ENCODE data around the gene ADAM22. TPM values are rescaled to one million over a fixed set of nuclear protein-coding genes. Genes with fewer than 3 reads are reported as not detected.

Gene ADAM22
- total and polyA plus RNA-seq, 10 of the 15 experiments (the other 5 are each of a cell fraction or from before 2014, with no cell fraction given) = 1.4 to 24.5 (median 7.6) TPM

- TF ChIP-seq, protein P1, sequence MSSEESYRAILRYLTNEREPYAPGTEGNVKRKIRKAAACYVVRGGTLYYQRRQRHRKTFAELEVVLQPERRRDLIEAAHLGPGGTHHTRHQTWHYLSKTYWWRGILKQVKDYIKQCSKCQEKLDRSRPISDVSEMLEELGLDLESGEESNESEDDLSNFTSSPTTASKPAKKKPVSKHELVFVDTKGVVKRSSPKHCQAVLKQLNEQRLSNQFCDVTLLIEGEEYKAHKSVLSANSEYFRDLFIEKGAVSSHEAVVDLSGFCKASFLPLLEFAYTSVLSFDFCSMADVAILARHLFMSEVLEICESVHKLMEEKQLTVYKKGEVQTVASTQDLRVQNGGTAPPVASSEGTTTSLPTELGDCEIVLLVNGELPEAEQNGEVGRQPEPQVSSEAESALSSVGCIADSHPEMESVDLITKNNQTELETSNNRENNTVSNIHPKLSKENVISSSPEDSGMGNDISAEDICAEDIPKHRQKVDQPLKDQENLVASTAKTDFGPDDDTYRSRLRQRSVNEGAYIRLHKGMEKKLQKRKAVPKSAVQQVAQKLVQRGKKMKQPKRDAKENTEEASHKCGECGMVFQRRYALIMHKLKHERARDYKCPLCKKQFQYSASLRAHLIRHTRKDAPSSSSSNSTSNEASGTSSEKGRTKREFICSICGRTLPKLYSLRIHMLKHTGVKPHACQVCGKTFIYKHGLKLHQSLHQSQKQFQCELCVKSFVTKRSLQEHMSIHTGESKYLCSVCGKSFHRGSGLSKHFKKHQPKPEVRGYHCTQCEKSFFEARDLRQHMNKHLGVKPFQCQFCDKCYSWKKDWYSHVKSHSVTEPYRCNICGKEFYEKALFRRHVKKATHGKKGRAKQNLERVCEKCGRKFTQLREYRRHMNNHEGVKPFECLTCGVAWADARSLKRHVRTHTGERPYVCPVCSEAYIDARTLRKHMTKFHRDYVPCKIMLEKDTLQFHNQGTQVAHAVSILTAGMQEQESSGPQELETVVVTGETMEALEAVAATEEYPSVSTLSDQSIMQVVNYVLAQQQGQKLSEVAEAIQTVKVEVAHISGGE (CRISPR knock-in tag; IDR thresholded peaks at IDR 0.05) = no peak
- no peak for TF ChIP-seq BCLAF1 (IDR thresholded peaks at IDR 0.05)
- TF ChIP-seq, protein P2, sequence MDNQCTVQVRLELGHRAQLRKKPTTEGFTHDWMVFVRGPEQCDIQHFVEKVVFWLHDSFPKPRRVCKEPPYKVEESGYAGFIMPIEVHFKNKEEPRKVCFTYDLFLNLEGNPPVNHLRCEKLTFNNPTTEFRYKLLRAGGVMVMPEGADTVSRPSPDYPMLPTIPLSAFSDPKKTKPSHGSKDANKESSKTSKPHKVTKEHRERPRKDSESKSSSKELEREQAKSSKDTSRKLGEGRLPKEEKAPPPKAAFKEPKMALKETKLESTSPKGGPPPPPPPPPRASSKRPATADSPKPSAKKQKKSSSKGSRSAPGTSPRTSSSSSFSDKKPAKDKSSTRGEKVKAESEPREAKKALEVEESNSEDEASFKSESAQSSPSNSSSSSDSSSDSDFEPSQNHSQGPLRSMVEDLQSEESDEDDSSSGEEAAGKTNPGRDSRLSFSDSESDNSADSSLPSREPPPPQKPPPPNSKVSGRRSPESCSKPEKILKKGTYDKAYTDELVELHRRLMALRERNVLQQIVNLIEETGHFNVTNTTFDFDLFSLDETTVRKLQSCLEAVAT (IDR thresholded peaks at IDR 0.05) = peak; percentile 90
- peak in 1 of 2 experiments; percentile 91; a peak in 3 of 4 replicates for TF ChIP-seq EP300 (IDR thresholded peaks at IDR 0.05; ENCODE audit: borderline replicate concordance in 1 of 2, control insufficient read depth in 1 of 2, low read depth in 2 of 2, low read length in 2 of 2)
- TF ChIP-seq, protein P3, sequence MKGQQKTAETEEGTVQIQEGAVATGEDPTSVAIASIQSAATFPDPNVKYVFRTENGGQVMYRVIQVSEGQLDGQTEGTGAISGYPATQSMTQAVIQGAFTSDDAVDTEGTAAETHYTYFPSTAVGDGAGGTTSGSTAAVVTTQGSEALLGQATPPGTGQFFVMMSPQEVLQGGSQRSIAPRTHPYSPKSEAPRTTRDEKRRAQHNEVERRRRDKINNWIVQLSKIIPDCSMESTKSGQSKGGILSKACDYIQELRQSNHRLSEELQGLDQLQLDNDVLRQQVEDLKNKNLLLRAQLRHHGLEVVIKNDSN (IDR thresholded peaks at IDR 0.05; ENCODE audit: borderline replicate concordance, extremely low read length, insufficient read depth, low read depth, low read length) = no peak
- peak; percentile 26; the same call in 1 of the 2 replicates for TF ChIP-seq SMC3 (IDR thresholded peaks at IDR 0.05; ENCODE audit: borderline replicate concordance, low read length)
- TF ChIP-seq NFYA (IDR thresholded peaks at IDR 0.05; ENCODE audit: borderline replicate concordance, low read depth, low read length) = no peak
- 0 out of 2 replicates have a peak, but pooled peaks have one; percentile 21 for TF ChIP-seq CREB1 (IDR thresholded peaks at IDR 0.05; ENCODE audit: low read depth)
- no peak for TF ChIP-seq NFYB (IDR thresholded peaks at IDR 0.05; ENCODE audit: insufficient read depth, low read depth, low read length)
- TF ChIP-seq CEBPB (IDR thresholded peaks at IDR 0.05; ENCODE audit: borderline replicate concordance in 1 of 2, low read depth in 2 of 2, low read length in 2 of 2) = peak in 1 of 2 experiments; percentile 7; a peak in 1 of 4 replicates
- TF ChIP-seq, protein P4, sequence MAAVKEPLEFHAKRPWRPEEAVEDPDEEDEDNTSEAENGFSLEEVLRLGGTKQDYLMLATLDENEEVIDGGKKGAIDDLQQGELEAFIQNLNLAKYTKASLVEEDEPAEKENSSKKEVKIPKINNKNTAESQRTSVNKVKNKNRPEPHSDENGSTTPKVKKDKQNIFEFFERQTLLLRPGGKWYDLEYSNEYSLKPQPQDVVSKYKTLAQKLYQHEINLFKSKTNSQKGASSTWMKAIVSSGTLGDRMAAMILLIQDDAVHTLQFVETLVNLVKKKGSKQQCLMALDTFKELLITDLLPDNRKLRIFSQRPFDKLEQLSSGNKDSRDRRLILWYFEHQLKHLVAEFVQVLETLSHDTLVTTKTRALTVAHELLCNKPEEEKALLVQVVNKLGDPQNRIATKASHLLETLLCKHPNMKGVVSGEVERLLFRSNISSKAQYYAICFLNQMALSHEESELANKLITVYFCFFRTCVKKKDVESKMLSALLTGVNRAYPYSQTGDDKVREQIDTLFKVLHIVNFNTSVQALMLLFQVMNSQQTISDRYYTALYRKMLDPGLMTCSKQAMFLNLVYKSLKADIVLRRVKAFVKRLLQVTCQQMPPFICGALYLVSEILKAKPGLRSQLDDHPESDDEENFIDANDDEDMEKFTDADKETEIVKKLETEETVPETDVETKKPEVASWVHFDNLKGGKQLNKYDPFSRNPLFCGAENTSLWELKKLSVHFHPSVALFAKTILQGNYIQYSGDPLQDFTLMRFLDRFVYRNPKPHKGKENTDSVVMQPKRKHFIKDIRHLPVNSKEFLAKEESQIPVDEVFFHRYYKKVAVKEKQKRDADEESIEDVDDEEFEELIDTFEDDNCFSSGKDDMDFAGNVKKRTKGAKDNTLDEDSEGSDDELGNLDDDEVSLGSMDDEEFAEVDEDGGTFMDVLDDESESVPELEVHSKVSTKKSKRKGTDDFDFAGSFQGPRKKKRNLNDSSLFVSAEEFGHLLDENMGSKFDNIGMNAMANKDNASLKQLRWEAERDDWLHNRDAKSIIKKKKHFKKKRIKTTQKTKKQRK (IDR thresholded peaks at IDR 0.05; ENCODE audit: low read depth, low read length) = no peak
- TF ChIP-seq, protein P5, sequence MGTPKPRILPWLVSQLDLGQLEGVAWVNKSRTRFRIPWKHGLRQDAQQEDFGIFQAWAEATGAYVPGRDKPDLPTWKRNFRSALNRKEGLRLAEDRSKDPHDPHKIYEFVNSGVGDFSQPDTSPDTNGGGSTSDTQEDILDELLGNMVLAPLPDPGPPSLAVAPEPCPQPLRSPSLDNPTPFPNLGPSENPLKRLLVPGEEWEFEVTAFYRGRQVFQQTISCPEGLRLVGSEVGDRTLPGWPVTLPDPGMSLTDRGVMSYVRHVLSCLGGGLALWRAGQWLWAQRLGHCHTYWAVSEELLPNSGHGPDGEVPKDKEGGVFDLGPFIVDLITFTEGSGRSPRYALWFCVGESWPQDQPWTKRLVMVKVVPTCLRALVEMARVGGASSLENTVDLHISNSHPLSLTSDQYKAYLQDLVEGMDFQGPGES (IDR thresholded peaks at IDR 0.05) = no peak
These were observed 7.2 kb upstream of the ADAM22 start (continued) for GRCh38 chr7:87926581-87927461.

Data from GM12878 (cell line).